ENCODE results near the gene SLC2A3. TPM values are rescaled to one million over a fixed set of nuclear protein-coding genes. Genes with fewer than 3 reads are reported as not detected.
"Not testable (repeated sequence)": the region's sequence is repeated elsewhere in the genome, so short reads cannot be mapped to it uniquely, and the experiment has no call there.

The SLC2A3 gene
- polyA plus RNA-seq, 1 donor (not counting 4 experiments of a cell fraction or from before 2014, with no cell fraction given), result 40.5 TPM

DNA sequence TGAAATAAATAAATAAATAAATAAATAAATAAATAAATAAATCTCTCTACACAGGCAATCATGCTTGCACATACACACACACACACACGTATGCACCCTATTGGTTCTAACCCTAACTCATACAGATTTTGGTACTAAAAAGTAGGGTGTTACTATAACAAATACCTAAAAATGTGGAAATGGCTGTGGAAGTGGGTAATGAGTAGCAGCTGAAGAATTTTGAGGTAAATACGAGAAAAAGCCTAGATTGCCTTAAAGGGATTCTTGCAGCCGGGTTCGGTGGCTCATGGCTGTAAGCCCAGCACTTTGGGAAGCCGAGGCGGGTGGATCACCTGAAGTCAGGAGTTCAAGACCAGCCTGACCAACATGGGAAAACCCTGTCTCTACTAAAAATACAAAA lies 15.7 kb upstream of the SLC2A3 start:
- H3K27ac ChIP-seq (ENCODE audit: control insufficient read depth, insufficient read depth, low read length), result no peak overlapping the region
- no peak for DNase-seq (ENCODE audit: low read depth, low spot score)
- dilution Hi-C loops (cut with MboI; ENCODE audit: extremely low pct_ligation_motif_present, low sequenced_read_pairs), result no loop called here
- H3K9me1 ChIP-seq (ENCODE audit: control insufficient read depth, extremely low read depth, insufficient read depth, low read length), result no peaks in the 10 kb centered on the region
- H3K9ac ChIP-seq (ENCODE audit: control insufficient read depth, extremely low read depth, insufficient read depth, low read length), result no peak overlapping the region
- H3K27me3 ChIP-seq (ENCODE audit: control insufficient read depth, extremely low read depth, insufficient read depth, low read length), result no peaks in the 10 kb centered on the region
- H3K4me2 ChIP-seq (ENCODE audit: control insufficient read depth, extremely low read depth, insufficient read depth, low read depth, low read length), result no peak overlapping the region
- H3K36me3 ChIP-seq (ENCODE audit: control insufficient read depth in 2 of 2, extremely low read depth in 1 of 2, insufficient read depth in 2 of 2, low read length in 2 of 2), result no peaks in the 10 kb centered on the region
- H3K9me3 ChIP-seq (ENCODE audit: control insufficient read depth, low read depth, low read length), result no peaks in the 10 kb centered on the region
- H2AFZ ChIP-seq (ENCODE audit: control insufficient read depth, low read length), result no peak overlapping the region
- no peaks in the 10 kb centered on the region for H3K79me2 ChIP-seq (ENCODE audit: control insufficient read depth, insufficient read depth, low read length)
- H3K4me1 ChIP-seq (ENCODE audit: control insufficient read depth, extremely low read depth, insufficient read depth, low read length), result no peaks in the 10 kb centered on the region
- TF ChIP-seq, protein P1, sequence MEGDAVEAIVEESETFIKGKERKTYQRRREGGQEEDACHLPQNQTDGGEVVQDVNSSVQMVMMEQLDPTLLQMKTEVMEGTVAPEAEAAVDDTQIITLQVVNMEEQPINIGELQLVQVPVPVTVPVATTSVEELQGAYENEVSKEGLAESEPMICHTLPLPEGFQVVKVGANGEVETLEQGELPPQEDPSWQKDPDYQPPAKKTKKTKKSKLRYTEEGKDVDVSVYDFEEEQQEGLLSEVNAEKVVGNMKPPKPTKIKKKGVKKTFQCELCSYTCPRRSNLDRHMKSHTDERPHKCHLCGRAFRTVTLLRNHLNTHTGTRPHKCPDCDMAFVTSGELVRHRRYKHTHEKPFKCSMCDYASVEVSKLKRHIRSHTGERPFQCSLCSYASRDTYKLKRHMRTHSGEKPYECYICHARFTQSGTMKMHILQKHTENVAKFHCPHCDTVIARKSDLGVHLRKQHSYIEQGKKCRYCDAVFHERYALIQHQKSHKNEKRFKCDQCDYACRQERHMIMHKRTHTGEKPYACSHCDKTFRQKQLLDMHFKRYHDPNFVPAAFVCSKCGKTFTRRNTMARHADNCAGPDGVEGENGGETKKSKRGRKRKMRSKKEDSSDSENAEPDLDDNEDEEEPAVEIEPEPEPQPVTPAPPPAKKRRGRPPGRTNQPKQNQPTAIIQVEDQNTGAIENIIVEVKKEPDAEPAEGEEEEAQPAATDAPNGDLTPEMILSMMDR (optimal IDR thresholded peaks at IDR 0.05 in 1 of 3, IDR thresholded peaks at IDR 0.05 in 1 of 3, conservative IDR thresholded peaks at IDR 0.05 in 1 of 3; ENCODE audit: extremely low read depth in 1 of 3, insufficient read depth in 2 of 3, low read length in 3 of 3), result no peak
- TF ChIP-seq EZH2 (IDR thresholded peaks at IDR 0.05; ENCODE audit: low read length), result no peak
- H3K4me3 ChIP-seq (ENCODE audit: control insufficient read depth in 2 of 3, extremely low read depth in 1 of 3, insufficient read depth in 2 of 3, low read depth in 1 of 3, low read length in 3 of 3), result no peak overlapping the region
- H4K20me1 ChIP-seq (ENCODE audit: control insufficient read depth, extremely low read depth, insufficient read depth, low read length), result no peaks in the 10 kb centered on the region
- FAIRE-seq, result no peak

- DNase-seq (ENCODE audit: low read depth, low spot score); dilution Hi-C loops (cut with MboI; ENCODE audit: extremely low pct_ligation_motif_present, low sequenced_read_pairs): not testable (repeated sequence)
These were observed 14.4 kb upstream of the SLC2A3 start for GRCh38 chr12:7950230-7950943.

More at GRCh38 chr12:7950230-7950943, 14.4 kb upstream of the SLC2A3 start:
- not testable (repeated sequence) for H3K9ac ChIP-seq (ENCODE audit: control insufficient read depth, extremely low read depth, insufficient read depth, low read length); H3K4me2 ChIP-seq (ENCODE audit: control insufficient read depth, extremely low read depth, insufficient read depth, low read depth, low read length); H3K4me3 ChIP-seq (ENCODE audit: control insufficient read depth in 2 of 3, extremely low read depth in 1 of 3, insufficient read depth in 2 of 3, low read depth in 1 of 3, low read length in 3 of 3); H3K9me3 ChIP-seq (ENCODE audit: control insufficient read depth, low read depth, low read length); H2AFZ ChIP-seq (ENCODE audit: control insufficient read depth, low read length); H3K27ac ChIP-seq (ENCODE audit: control insufficient read depth, insufficient read depth, low read length); H3K36me3 ChIP-seq (ENCODE audit: control insufficient read depth in 2 of 2, extremely low read depth in 1 of 2, insufficient read depth in 2 of 2, low read length in 2 of 2); H3K27me3 ChIP-seq (ENCODE audit: control insufficient read depth, extremely low read depth, insufficient read depth, low read length); H4K20me1 ChIP-seq (ENCODE audit: control insufficient read depth, extremely low read depth, insufficient read depth, low read length); H3K79me2 ChIP-seq (ENCODE audit: control insufficient read depth, insufficient read depth, low read length); H3K9me1 ChIP-seq (ENCODE audit: control insufficient read depth, extremely low read depth, insufficient read depth, low read length); FAIRE-seq; H3K4me1 ChIP-seq (ENCODE audit: control insufficient read depth, extremely low read depth, insufficient read depth, low read length)

Measured in keratinocyte (primary cell).